NOMO-1 treated with dmso at 0.1 percent for 144 hours (cell line): Measurements from ENCODE around the gene SPACA7.
"Not testable (repeated sequence)": the region's sequence is repeated elsewhere in the genome, so short reads cannot be mapped to it uniquely, and the experiment has no call there.

ENCODE experiments used
- DNase-seq: peaks from one replicate; lab custom pipeline; 2025; ENCODE audit not compliant: unreplicated experiment; lab: John Stamatoyannopoulos, UW

The SPACA7 gene

DNA sequence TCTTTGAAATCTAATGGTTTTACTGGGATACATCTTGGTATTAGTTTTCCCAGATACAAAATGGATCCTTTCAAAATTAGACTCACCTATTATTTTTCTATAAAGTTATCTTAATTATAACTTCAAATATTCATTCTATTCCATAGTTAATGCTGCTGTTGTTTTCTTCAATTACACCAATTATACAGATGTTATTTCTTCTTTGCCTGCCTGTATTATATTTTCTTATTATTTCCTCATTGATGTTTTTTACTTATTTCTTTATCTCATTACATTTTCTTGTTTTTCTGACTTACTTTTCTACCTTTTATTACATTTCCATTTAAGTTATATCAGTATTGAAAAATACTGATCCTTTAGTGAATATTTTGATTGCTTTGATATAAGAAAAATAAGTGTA is 40.9 kb downstream of the SPACA7 start:
- no peak for DNase-seq

GRCh38 chr13:112424098-112424497 is 47.9 kb downstream of the SPACA7 start:
- DNase-seq, result no peak

- no peak for DNase-seq
Observed at GRCh38 chr13:112428704-112429103, 52.5 kb downstream of the SPACA7 start.

- no peak for DNase-seq
Observed at GRCh38 chr13:112431734-112432133, 55.6 kb downstream of the SPACA7 start.

DNA sequence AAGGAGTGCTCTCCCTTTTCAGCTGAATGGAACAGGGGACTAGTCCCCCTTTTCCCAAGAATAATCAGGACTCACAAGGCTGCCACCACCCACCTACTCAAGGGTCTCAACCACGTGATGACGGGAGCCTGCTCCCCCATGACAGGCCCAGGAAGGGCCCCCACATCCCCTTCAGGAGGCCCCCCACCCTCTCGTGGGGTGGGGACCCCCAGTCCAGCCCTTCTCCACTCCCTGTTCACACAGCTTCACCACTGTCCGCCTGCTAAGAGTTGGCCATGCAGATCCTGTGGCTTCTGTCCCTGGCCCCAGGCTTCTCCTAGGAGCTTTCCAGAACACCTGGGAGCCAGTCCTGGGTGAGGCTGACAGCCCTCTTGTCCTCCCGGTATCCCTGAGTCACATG is 56.6 kb downstream of the SPACA7 start:
- DNase-seq, result not testable (repeated sequence)

DNA sequence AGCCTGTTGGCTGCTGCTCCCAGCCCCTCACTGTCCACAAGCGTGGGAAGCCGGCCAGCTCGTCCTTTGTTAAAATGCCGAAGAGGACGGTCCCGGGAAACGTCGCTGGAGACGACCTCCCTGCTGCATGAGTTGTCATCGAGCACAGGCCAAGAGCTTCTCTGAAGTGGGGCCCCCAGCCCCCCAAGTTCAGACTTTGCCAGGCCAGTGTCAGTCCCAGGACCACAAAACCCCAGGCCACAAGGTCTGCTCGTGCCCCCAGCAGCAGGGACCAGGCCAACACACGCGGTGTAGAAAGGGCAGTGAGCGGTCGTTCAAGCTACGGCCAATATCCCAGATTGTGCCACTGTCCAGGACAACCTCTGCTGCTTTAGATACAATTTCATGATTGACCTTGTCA is 57.4 kb downstream of the SPACA7 start:
- not testable (repeated sequence) for DNase-seq

DNA sequence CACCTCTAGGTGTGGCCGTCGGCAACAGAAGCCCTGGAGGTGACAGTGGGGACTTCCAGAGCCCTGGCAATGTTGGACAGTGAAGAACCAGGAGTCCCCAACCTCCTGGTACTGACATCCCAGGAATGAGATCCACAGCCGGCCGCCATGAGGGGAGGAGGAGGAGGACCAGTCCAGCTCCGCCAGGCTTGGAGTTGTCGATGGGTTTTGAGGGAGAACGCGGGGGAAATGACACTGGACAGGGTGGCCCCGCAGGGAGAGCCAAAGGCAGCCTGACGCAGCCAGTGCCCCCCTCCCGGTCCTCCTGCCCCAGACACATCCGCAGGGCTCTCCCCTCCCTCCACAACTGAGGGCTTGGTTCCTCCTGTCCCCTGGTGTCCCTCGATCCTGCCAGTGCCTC is 57.9 kb downstream of the SPACA7 start:
- no peak for DNase-seq

DNA sequence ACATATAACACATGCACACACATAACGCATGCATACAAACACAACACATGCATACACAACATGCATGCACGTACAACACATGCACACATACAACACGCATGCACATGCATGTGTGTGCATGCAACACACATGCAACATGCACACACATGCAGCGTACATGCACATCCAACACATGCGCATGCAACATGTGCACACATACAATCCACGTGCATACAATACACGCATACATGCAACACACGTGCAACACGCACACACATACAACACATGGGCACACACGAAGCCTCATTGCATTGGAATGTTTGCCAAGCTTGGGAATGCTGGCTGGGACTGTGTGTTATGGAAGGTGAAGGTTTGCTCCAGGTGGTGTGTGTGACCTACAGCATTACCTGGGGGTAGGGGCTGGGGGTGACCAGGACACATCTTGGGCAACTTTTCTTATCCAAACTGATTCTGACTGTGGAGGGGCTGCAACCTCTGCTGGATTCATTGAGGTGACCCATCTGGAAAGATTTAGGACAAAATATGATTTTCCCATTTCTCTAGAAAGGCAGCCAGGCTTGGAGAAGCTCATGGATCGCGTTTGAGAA is 58.9 kb downstream of the SPACA7 start:
- DNase-seq, result no peak

GRCh38 chr13:112435973-112436372 is 59.8 kb downstream of the SPACA7 start:
- no peak for DNase-seq

DNA sequence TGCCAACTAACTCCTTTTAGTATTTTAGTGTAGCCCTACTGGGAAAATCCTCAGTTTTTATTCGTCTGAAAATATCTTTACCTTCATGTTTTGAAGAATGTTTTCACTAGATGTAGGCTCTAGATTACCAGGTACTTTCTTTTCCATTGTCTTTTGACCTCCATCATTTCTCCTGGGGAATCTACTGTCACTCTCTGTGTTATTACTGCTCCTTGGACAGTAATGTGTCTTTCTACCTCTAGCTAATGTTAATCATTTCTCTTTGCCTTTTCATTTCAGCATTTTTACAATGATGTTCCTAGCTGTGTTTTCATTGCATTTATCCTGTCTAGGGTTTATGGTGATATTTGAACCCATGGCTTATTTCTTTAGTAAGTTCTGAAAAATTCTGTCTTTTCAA is 61.9 kb downstream of the SPACA7 start:
- no peak for DNase-seq

DNA sequence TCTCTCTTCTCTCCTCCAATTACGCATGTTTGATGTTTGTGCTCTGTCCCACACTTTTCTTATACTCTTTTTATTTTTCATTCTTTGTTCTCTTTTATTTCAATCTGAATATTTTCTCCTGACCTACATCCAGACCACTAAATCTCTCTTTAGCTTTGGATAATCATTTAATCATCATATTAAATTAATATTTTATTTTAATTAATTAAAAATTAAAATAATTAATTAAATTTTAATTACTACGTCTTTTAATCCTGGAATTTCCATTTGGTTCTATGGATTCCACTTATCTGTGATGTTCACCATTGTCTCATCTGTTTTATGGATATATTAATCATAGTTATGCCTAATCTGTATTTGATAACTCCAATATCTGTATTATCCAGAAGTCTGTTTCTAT is 62.4 kb downstream of the SPACA7 start:
- DNase-seq, result no peak

DNA sequence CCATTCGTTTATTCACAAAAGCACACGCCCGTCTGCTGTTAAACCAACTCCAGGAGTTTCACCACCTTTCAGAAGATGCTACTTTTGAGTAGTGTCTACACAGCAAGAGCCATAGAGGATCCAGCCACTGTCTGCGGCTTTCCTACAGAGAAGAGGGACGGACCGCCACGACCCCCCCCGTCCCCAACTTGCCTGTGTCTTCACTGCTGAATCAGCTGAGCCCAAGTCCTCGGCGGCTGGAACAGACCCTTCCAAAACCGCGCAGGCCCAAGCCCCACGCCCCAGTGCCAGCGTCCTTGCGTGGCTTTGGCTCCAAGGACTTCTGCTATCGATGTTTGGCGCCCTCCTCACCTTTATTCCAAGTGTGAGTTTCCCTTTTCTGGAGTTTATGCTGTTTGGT is 65.1 kb downstream of the SPACA7 start:
- DNase-seq, result no peak

DNA sequence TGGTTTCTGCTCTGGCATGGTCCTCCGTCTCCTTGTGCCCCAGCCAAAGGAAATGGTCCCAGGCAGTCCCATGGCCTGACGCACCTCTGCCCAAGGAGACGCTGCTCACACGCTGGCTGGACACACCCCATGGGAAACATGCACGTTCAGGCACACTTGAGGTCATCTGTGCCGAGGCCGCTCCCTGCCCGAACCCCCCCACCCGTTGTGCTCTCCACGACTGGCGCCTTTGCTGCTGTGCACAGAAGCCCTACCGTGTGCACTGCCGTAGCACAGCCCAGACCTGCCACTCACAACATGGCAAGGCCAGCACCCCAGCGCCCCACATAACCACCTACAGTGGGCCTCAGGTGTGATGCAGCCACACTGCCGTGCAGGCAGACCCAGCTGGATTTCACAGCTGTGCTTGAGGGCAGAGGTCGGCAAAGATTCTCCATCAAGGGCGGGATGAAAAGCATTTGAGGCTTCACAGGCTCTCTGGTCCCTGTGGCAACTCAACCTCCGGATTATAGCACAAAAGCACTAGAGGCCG is 65.7 kb downstream of the SPACA7 start:
- DNase-seq, result no peak

DNA sequence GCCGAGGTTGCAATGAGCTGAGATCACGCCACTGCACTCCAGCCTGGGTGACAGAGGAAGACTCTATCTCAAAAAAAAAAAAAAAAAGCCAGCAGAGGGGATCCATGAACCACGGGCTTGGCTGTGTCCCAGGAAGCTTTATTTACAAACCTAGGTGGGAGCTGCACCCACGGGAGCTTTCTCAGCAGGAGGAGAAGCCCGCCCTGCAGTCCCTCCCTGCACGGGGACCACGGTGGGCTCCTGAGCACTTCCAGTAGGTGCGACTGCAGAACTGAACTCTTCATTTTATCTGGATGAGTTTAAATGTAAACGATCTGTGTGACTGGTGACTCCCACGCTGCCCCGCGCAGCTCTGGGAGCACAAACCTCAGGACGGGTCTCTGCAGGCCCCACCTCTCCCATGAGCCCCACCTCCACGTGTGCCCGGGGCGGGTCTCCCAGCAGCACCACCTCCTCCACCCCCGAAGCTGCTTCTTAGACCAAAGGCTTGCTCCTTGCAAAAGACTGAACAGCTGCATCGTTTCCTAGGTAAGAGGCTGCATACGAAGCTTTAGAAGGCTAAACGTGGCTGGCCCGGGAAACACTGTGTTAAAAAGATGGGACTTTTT is 66.4 kb downstream of the SPACA7 start:
- no peak for DNase-seq

DNA sequence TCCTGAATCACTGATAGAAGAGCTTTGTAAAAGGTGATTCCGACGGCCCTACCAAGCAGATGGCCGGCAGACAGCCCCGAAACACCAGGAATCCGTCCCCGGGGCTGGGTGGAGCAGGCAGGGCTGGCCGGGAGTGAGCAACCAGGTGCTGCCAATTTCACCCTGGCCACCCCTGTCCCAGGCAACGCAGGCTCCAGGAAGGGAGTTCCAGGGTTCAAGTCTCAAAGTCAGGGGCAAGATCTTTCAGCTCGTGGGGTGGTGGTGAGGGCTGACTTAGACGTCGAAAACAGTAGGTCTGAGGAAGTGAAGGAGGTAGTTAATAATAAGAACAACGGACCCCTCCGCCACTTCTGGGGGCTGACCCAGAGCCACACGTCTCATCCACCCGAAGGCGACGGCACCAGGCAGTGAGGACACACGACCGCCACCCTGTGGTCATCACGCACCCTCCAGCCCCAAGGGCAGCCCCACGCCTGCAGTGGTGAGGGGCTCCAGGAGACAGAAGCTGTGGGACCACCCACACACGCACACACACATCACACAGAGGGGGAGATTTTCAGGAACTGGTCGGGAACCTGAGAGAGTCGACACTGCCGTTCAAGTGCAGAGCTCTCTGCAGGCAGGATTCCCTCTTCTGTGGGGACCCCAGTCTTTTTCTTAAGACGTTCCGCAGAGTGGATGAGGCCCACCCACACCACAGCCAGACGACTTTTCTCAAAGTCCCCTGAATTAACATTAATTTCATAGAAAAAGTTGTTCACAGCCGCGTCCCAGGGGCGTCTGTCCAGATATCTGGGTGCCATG is 67.2 kb downstream of the SPACA7 start:
- no peak for DNase-seq

GRCh38 chr13:112443995-112444311 is 67.8 kb downstream of the SPACA7 start:
- DNase-seq, result peak; percentile 24

DNA sequence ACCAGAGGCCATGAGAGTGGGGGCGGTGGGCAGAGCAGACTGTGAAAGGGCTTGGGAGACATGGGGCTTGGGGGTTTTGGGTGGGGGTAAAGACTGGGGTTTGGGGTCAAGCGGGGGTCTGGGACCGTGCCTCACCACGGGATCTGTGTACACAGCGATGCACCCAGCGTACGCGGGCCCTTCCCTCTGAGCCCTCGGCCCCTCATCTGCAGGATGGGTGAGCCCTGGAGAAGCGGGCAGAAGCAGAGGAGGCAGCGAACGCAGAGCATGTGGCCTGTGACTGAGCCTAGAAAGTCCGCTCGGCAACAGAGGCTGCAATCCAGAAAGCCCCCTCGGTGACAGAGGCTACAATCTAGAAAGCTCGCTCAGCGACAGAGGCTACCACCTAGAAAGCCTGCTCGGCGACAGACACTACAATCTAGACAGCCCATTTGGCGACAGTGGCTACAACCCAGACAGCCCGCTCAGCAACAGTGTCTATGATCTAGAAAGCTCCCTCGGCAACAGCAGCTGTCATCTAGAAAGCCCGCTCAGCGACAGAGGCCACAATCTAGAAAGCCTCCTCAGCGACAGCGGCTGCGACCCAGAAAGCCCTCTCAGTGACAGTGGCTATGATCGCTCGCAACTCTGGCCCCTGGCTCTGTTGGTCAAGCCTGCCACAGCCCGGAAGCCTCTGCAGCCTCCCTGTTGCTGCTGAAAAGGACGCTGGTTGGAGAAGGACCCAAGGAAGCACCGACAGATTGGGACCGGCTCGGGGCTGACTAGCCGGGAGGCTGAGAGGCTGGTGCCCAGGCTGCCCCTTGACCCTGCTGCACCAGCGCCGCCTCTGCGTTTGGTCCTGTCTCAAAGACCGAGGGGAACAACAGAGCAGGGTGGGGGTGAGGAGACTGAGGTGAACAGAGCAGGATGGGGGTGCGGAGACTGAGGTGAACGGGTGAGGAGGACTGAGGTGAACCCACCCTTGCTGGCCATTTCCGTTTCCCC is 68.6 kb downstream of the SPACA7 start:
- DNase-seq, result no peak

DNA sequence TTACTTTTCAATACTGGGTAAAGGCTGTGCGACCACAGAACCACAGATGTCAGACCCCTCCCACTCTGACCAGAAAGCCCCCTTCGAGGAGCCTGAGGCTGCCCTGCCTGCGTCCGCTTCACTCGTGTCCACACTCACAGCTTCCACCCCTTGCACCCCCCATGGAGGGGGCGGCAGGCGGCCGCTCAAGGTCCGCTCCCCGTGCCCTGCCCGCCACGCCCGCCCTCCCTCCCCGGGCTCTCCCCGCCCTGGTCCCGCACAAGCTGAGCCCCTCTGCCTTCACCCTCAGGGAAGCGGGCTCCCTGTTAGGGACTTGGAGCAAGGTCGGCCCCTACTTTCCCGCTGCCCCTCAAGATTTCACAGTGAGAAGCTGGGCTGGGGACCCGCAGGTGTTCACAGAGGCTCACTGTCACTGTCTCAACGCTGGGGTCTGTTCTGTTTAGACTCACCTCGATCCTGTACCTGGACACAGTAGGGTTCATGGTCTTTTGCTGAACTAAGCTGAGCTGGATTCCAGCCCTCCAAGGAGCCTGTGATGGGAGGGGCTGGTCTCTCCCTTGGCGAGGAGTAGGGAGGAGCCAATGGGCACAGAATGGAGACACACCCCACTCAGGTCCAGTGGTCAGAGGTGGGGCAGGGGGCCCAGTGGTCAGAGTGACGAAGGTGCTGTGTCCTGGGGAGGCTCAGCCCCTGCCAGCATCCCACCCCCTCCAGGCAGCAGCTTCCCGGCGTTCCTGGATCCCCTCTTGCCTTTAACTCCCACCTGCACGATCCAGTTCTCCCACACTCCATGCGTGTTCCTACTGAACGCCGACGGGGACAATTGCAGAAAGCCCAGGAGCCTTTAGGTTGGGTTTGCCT is 69.5 kb downstream of the SPACA7 start:
- DNase-seq, result no peak

- no peak for DNase-seq
Observed at GRCh38 chr13:112446347-112446861, 70.2 kb downstream of the SPACA7 start.

DNA sequence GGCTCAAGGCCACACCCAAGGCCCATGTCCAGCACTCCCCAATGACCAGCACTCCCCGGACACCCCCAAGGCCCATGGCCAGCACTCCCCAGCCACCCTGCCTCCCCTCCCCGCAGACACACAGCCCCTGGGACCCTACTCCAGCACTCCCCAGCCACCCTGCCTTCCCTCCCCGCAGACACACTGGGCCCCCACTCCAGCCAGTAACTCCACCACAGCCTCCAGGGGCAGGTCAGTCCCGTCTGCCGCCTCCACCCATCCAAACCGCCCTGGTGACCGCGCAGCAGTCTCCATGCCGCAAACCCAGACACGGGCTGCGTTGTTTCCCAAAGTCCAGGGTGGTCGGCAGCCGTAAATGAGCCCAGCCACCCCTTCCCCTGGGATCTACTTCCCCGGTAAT is 70.7 kb downstream of the SPACA7 start:
- no peak for DNase-seq
